GDM1 (cell line): ENCODE data around the gene SIL1.
"Not testable (repeated sequence)": the region's sequence is repeated elsewhere in the genome, so short reads cannot be mapped to it uniquely, and the experiment has no call there.

Experiments
- DNase-seq: peaks from one replicate; lab custom pipeline; 2025; lab: John Stamatoyannopoulos, UW

The SIL1 gene

DNA sequence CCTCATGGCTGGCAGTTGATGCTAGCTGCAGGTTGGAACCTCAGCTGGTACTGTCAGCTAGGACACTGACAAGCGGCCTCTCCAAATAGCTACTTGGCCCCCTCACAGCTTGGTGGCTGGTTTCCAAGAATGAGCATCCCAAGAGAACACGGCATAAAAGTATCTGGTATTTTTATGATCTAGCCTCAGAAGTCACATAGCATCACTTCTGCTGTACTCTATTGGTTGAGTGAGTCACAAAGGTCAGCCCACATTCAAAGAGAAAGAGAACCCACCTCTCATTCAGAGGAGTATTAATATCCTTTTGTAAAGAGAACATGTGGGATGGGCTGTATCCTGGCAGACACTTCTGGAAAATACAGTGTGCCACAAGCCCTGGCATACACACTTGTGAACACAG is 6.0 kb upstream of the SIL1 start:
- DNase-seq, result no peak

DNA sequence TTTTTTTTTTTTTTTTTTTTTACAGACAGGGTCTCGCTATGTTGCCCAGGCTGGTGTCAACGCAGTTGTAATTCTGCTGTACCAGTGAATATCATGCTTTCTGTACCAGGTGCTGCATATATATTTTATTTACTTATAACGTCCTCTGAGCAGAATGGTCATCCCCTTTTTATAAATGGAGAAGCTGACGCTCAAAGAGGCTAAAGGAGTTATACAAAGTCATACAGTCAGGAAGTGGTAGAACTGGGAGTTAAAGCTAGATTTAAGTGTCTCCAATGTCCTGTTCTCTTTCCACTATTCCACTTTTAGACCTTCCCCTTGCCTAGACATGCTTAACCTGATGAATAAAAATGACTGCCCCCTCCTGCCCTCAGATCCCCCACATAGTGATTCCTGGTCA is 1.2 kb upstream of the SIL1 start:
- peak; percentile 17 for DNase-seq

DNA sequence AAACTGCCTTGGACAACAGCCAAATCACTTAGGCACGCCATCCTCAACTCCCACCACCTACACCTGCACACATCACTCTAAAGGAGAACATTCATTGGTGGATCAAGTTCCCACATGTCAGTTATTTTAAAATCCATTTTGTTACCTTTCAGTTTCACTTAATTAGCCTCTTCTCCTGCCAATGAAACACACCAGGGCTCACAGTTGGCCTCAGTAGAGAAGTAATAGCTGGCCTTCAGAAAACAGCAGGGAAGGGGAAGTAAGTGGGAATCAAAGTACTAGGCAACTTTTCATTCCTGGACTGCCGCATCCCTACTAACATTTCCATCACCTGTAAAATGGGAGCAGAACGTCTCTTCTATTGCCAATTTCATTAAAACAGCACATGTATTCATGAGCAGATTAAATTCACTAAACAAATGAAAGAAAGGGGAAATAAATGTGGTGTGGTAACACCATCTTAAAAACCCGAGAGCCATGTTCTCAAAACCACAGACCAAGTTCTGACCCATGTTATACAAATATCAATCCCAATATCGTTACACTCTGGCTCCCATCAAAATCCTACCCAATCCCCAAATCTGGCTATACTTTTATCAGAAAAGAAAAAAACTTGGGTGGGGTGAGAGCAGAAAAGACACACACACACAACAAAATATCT is 1.7 kb downstream of the SIL1 start:
- DNase-seq, result no peak

DNA sequence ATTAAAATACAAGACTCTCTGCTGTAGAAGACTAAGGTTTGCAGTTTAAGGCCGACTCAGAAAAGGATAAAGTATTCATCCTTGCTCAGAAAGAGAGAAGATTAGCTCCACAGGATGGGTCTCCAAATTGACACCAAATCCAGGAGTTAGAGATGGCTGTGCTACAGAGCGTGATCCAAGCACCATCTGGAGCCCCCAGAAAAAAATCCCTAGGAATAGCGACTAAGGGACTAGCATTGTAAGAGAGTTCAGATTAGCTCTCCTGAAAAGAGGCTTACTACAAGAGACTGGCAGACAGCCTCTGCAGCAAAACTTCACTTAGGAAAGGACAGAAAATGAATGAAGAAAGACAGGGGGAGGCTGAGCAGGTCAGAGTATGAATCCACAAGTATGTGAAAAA is 3.7 kb downstream of the SIL1 start:
- DNase-seq, result no peak

DNA sequence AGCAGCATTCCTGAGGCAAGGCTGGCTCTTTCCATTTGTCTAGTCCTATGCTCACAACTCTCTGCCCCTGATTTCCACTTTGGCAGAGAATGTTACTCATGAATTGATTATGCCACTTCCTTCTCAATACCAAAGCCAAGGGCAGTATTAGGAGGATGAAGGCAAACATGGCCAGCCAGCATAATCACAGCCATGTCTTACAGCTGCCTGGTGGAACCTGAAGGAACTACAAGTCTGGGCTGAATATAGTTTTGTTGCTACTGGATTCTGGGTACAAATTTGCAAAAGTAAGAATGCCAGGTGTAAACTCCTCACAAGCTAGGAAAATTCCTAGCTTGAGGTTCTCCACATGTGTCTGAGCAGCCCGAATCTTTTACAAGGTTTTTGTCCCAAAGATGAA is 4.2 kb downstream of the SIL1 start:
- DNase-seq, result no peak

DNA sequence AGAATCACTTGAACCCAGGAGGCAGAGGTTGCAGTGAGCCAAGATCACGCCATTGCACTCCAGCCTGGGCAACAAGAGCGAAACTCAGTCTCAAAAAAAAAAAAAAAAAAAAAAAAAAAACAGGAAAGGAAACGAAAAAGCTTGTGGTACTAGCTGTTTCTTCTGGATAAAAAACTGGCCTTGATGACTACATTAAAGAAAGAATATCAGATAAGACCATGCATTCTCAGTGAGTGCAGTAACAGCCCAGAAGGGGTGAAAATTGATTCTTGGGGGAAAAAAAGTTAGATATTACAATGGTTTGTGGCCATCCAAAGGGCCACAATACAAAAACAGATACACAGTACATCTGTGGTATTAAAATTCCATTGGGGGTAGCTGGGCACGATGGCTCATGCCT is 5.3 kb downstream of the SIL1 start:
- not testable (repeated sequence) for DNase-seq

DNA sequence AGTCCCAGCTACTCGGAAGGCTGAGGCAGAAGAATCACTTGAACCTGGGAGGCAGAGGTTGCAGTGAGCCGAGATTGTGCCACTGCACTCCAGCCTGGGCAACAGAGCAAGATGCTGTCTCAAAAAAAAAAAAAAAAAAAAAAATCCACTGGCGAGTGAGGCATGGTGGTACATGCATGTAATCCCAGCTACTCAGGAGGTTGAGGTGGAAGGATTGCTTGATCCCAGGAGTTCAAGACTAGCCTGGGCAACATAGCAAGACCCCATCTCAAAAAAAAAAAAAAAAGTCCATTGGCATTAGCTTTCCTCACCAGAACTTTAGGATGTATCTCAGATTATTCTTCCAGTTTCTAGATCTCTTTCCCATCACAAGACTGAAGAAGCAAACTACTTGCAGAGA is 6.2 kb downstream of the SIL1 start:
- DNase-seq, result not testable (repeated sequence)

DNA sequence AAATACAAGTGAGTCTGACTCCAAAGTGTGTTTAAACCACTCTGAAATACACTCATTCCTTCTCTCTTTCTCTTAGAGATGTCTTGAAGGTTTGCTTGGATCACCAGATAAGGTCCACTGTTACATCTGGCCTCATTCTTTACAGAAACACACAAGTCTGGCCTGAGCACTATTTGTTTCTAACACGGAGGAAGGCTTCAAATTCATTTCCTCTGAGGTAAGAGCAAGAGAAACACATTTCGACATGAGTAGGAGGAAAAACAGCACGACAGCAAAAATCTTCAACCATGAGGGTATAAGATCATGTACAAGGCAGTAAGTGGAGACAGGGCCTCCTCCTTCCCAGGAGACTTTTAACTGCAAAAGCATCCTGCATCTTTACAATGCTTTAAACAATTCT is 8.0 kb downstream of the SIL1 start:
- no peak for DNase-seq

DNA sequence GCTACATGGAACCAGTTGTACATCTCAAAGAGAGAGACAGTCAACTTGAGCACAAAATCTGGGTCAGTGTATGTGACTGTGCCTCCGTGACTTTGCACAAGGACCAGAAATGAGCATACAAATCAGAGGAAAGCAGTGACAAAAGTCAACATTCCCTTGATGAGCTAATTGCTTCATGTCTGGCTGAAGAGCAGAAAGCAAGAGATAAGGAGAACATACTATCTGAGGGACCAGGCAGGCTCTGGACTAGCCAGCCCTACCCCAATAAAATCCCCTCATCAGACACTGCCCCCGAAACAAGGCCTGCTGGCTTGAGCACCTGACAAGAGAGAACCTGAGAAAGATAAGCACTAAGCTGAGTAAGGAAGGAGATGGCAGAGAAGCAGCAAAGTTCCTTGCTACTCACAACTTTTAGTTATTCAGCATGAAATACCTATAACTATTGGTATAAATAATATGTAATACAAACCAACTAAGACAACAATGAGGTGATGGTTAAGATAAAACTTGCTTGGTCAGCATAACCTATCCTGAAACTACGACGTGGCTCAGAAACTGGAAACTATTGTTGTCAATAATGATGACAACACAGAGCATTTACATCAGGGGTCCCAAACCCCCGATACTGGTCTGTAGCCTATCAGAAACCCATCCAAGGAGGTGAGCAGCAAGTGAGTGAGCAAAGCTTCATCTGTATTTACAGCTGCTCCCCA is 9.5 kb downstream of the SIL1 start:
- no peak for DNase-seq

DNA sequence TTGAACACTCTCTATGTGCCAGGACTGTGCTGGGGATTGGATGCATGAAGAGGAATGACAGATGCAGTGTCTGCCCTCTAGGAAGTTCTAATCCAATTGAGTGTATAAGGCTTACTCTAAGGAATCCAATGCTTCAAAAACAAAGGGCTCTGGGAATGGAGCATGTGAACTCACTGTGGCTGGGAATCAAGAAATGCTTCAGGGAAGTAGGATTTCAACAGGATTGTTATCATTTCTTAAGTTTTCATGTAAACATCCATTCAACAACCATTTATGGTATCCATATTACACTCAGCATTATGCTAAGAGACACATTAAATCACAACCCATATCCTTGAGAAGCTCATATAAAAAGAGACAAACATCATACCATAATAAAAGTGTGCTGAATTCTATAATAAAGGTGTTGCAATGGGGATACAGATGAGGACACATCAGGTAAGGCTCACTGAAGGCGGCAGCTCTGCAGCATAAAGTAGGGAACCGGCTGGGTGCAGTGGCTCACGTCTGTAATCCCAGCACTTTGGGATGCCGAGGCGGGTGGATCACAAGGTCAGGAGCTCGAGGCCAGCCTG is 11.3 kb downstream of the SIL1 start:
- no peak for DNase-seq

DNA sequence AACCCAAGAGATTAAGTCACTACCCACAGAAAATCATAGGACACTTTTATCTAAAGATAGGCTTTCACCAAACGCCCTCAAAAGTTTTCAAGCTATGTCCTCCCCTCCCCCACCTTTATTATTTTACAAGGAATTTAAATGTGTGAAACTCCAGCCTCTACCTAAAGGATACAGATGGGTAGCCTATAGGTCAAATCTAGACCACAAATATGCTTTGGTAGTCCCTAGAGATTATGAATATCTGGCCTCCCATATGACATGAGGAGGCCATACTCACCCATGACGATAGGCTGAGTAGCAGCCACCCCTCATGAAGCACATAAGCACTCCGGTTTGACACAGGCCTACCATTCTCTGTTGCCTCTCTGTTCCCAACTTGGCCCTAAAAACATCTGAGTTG is 11.9 kb downstream of the SIL1 start:
- no peak for DNase-seq

DNA sequence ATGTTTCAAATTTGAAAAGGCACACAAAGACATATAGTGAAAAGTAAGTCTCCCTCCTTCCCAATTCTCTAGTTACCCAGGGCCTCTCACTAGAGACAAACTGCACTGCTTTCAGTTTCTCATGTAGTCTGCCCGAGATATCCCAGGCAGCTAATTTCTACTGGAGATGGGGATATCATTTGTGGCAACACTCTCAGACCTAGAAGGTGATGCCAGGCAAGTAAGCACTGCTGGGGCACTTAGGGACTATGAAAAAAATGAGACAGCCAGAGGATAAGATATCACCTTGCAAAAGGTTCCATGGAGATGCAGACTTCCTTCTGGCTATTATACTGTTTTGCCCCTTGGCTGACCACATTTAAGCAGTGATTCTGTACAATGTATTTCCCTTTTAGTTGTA is 12.6 kb downstream of the SIL1 start:
- no peak for DNase-seq

DNA sequence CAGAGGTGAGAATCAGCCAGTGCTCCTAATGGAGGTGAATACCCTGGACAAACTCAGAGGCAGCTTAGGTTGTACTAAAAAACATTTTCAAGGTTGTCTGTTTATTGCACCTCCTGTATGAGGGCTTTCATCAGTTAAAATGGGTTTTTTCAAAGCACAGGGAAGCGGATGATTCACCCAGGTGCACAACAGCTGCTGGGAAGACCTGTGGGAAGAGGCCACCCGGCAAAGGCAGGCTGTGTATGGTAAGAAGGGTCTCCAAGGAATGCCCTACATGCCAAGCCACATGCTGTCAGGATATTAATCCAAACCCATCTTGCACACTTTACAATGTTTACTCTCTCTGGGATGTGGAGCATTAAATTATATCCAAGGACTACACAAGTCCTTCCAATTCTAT is 14.7 kb downstream of the SIL1 start:
- DNase-seq, result no peak

DNA sequence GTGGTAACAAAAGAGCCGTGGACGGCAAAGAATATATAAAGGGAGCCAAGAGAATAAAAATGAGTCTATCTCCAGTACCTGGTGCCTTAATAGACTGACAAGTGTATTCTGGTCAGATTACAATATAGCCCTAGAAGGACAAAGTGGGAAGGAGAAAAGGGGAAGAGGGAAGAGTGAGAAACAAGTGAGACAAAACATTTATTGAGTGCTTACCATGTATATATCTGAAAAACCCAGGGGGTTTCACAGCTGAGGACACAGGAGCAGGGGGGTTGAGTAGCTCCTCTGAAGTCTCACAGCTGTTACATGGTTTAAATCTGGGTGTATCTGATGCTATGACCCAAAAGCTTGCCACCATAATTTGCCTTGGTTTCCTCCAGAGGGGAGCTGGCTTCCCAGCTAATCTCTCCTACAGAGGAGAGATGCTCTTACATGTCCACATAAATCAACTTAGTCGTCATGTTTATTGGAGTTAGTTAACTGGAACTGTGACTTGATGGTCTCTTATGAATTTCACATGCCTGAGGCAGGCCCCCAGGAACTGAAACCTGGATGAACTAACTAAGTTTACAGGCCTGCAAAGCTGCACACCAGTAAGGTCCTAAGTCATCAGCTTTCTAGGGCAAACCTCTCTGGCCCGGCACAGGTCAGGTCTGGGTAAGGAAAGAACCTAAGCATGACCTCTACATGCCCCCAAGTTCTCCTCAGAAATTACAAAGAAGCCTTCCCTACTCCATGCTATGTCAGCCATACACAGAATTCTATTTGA is 15.5 kb downstream of the SIL1 start:
- no peak for DNase-seq

DNA sequence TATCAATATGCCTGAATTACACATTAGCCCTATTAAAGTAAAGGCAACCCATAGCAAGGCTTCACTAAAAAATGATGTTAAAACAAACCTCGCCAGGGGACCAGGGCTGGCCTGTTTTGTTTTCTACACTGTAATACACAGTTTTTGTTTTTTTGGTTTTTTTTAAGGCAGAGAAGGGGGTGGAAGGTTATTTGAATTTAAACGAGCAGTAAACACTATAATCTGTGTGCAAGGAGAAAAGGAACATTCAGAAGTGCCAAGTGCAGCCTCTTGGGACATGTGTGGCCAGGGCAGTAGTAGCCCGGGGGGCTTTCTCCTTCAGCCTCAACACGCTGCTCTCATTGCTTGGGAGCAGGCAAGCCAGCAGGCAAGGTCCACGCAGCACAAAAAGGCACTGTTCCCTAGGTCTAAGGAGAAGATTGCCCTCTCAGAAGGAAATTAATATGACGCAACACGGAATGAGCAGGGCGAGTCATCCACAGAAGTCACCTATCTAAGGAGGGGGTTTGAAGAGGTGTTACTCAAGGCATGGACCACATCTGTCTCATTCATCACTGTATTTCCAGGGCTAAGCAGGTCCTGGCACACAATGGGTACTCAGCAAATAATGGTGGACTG is 16.2 kb downstream of the SIL1 start:
- DNase-seq, result no peak

DNA sequence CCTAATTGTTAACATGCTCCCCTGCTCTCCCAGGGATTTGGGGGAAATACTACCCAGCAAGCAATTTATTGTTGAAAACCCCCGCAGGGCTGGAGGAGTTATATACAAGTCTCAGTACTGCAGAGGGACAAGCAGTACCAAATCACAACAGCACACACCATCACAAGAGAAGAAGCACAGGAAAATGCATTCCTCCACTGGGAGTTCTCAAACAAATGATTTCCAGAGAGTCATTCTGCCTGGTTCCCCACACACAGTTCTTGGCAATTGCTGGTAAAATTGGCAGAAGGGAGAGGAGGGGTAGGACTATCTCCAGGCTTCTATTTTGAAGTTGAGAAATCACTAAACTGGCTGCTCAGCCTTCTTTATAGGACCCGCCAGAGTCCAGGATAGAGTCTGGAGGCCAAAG is 16.8 kb downstream of the SIL1 start:
- no peak for DNase-seq

DNA sequence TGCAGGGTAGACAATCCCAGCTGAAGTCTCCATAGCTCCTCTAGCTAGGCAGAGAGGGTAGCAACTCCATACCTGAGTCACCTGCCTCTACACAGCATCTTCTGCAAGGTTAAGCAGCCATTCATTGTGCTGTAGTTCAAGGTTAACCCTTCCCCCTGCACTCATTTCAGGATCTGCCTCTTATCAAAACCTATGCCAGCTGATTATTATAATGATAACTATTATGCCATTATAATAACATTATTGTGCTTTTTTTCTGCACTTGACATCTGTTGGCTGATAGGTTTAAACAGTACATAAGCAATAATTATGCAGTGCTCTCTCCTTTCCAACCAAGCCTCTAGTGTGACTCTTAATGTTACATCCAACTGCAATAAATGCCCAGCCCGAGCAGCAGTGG is 17.3 kb downstream of the SIL1 start:
- no peak for DNase-seq

DNA sequence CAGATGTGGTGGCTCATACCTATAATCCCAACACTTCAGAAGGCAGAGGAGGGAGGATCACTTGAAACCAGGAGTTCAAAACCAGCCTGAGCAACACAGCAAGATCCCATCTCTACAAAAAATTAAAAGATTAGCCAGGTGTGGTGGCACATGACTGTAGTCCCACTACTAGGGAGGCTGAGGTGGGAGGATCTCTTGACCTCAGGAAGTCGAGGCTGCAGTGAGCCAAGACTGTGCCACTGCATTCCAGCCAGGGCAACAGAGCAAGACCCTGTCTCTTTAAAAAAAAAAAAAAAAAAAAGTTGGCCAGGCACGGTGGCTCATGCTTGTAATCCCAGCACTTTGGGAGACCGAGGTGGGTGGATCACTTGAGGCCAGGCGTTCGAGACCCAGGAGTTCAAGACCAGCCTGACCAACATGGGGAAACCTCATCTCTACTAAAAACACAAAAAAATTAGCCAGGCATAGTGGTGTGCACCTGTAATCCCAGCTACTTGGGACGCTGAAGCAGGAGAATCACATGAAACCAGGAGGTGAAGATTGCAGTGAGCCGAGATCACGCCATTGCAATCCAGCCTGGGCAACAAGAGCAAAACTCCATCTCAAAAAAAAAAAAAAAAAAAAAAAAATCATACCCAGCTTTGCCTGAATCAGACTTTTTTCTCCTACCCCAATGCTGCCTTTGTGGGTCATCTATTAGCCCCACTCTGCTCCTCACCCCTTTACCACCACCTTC is 18.2 kb downstream of the SIL1 start:
- not testable (repeated sequence) for DNase-seq

DNA sequence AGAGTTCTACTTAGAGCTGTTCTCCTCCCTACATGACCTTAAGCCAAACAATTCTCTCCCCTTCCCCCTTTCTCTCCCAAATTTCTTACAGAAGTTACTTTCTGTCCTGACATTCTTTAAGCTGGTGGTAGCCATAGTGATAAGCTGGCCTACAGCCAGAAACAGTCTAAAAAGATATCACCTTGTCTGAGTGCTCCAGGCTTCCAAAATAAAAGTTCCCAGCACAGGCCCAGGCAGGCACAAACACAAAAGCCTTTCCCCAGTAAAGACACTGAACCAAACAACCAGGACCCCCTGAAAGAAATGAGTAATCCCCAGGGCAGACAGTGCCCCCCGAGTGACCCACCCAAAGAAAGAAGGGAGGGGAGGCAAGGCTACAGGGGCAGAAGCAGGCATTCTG is 19.2 kb downstream of the SIL1 start:
- no peak for DNase-seq

DNA sequence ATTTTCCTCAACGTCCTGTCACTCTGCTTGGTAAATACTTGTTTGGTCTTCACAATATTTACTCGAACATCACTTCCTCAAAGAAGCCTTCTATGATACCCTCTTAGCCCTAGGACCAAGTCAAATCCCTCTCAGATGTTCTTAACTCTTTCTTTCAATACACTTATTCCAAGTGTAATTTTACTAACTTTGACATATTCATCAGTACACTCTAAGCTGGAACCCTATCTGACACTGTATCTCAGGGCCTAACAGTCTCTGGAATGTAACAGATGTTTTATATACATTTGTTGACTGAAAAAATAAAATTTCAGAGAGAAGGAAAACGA is 19.6 kb downstream of the SIL1 start:
- DNase-seq, result no peak

DNA sequence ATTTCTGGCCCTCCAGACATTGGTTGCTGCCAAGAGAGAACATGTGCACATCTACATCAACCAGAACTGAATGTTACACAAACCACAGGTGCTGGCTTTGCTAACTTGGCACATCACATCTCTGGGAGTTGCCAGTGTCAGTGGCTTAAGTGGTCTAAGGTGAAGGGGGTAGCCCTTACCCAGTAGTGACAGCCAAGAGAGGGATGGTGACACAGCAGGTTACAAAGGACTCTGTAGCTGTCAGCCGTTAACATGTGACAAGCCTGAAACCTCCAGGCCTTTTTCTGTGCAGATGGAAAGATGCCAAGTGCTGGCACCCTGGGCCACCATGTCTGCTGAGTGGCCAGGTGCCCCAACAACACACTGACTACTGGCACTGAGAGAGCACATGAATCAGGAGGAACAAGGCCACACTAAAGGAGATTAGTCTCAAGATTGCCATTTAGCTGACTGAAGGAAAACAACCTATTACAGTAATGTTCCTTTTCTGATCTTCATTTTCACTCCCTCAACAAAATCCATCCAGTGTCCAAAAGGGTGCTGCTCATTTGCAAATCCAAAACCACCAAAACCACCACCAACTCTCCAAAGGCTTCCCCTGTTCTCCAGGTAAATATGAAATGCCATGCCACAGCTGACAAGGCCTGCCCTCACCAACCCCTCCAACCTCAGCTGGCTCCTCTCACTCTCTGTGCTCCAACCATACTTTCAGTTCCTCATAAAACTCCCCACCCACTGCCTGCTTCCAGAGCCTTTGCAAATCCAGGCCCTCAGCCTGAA is 20.2 kb downstream of the SIL1 start:
- no peak for DNase-seq
